ENCODE measurements around the gene CDH13. TPM values are rescaled to one million over a fixed set of nuclear protein-coding genes. Genes with fewer than 3 reads are reported as not detected.

Gene CDH13
- total RNA-seq, 2 experiments from 2014 or later = not detected

GRCh38 chr16:82594114-82594513, 32.7 kb upstream of the CDH13 start:
- Histone ChIP-seq H3K4me2 (ENCODE audit: low read length) (no peak overlapping the region), H3K4me3 (ENCODE audit: low read depth, low read length, poor library complexity, severe bottlenecking) (no peak overlapping the region), H2AFZ (ENCODE audit: low read length) (no peak overlapping the region), H3K9me2 (ENCODE audit: insufficient read depth, low read length) (no peaks in the 10 kb centered on the region), H3K79me2 (ENCODE audit: insufficient read depth, low read depth, low read length) (no peaks in the 10 kb centered on the region), H3K9me3 (ENCODE audit: low read length) (no peaks in the 10 kb centered on the region), H4K20me1 (ENCODE audit: insufficient read depth, low read length) (no peaks in the 10 kb centered on the region), H3K27ac (ENCODE audit: low read depth, low read length, poor library complexity, severe bottlenecking) (no peak overlapping the region), H3K36me3 (ENCODE audit: insufficient read depth, low read length) (no peaks in the 10 kb centered on the region), H3K4me1 (ENCODE audit: insufficient read depth, low read length, poor library complexity, severe bottlenecking) (no peaks in the 10 kb centered on the region)
- ChIA-PET CTCF (ENCODE audit: unreplicated experiment) (no interaction called here), POLR2A (no interaction called here)
- TF ChIP-seq EZH2phosphoT487 (IDR thresholded peaks at IDR 0.05; ENCODE audit: borderline replicate concordance, low read depth, low read length) (no peak), CTCF (conservative IDR thresholded peaks at IDR 0.05; ENCODE audit: low read length) (no peak)
- no peak for DNase-seq (ENCODE audit: low spot score)
- intact Hi-C loops (cut with micrococcal nuclease; ENCODE audit: unreplicated experiment) = no loop called here
- BruUV-seq (replicated peaks) = no TSS peak

GRCh38 chr16:82598771-82599170, 28.0 kb upstream of the CDH13 start:
- DNase-seq (ENCODE audit: low spot score) = no peak
- H3K9me3 ChIP-seq (ENCODE audit: low read length) = no peaks in the 10 kb centered on the region
- H3K4me2 ChIP-seq (ENCODE audit: low read length) = no peak overlapping the region
- intact Hi-C loops (cut with micrococcal nuclease; ENCODE audit: unreplicated experiment) = no loop called here
- no TSS peak for BruUV-seq (replicated peaks)
- no peaks in the 10 kb centered on the region for H3K79me2 ChIP-seq (ENCODE audit: insufficient read depth, low read depth, low read length)
- H3K4me3 ChIP-seq (ENCODE audit: low read depth, low read length, poor library complexity, severe bottlenecking) = no peak overlapping the region
- H3K9me2 ChIP-seq (ENCODE audit: insufficient read depth, low read length) = no peaks in the 10 kb centered on the region
- H2AFZ ChIP-seq (ENCODE audit: low read length) = no peak overlapping the region
- no peaks in the 10 kb centered on the region for H4K20me1 ChIP-seq (ENCODE audit: insufficient read depth, low read length)
- CTCF ChIA-PET (ENCODE audit: unreplicated experiment) = no interaction called here
- TF ChIP-seq EZH2phosphoT487 (IDR thresholded peaks at IDR 0.05; ENCODE audit: borderline replicate concordance, low read depth, low read length) (no peak), CTCF (conservative IDR thresholded peaks at IDR 0.05; ENCODE audit: low read length) (no peak)
- no peaks in the 10 kb centered on the region for H3K36me3 ChIP-seq (ENCODE audit: insufficient read depth, low read length)
- H3K4me1 ChIP-seq (ENCODE audit: insufficient read depth, low read length, poor library complexity, severe bottlenecking) = no peaks in the 10 kb centered on the region
- H3K27ac ChIP-seq (ENCODE audit: low read depth, low read length, poor library complexity, severe bottlenecking) = no peak overlapping the region
- POLR2A ChIA-PET = interaction anchor here (0.6 kb wide), 1 partner anchor 30 kb away, joined by 3 read pairs; no protein-coding TSS in a partner anchor

- Histone ChIP-seq H2AFZ (ENCODE audit: low read length) (no peak overlapping the region), H3K36me3 (ENCODE audit: insufficient read depth, low read length) (no peaks in the 10 kb centered on the region), H3K79me2 (ENCODE audit: insufficient read depth, low read depth, low read length) (no peaks in the 10 kb centered on the region), H4K20me1 (ENCODE audit: insufficient read depth, low read length) (no peaks in the 10 kb centered on the region), H3K27ac (ENCODE audit: low read depth, low read length, poor library complexity, severe bottlenecking) (no peak overlapping the region), H3K9me3 (ENCODE audit: low read length) (no peaks in the 10 kb centered on the region), H3K4me2 (ENCODE audit: low read length) (no peak overlapping the region), H3K4me1 (ENCODE audit: insufficient read depth, low read length, poor library complexity, severe bottlenecking) (no peaks in the 10 kb centered on the region), H3K9me2 (ENCODE audit: insufficient read depth, low read length) (no peaks in the 10 kb centered on the region), H3K4me3 (ENCODE audit: low read depth, low read length, poor library complexity, severe bottlenecking) (no peak overlapping the region)
- TF ChIP-seq CTCF (conservative IDR thresholded peaks at IDR 0.05; ENCODE audit: low read length) (no peak), EZH2phosphoT487 (IDR thresholded peaks at IDR 0.05; ENCODE audit: borderline replicate concordance, low read depth, low read length) (no peak)
- no peak for DNase-seq (ENCODE audit: low spot score)
- POLR2A ChIA-PET = no interaction called here
- intact Hi-C loops (cut with micrococcal nuclease; ENCODE audit: unreplicated experiment) = no loop called here
- BruUV-seq (replicated peaks) = no TSS peak
- CTCF ChIA-PET (ENCODE audit: unreplicated experiment) = no interaction called here
Observed at GRCh38 chr16:82601989-82602640, 24.7 kb upstream of the CDH13 start.

Measured in OCI-LY7 (cell line).